Cerebellar cortex (tissue), 1 donor: ENCODE data around the gene BTC.
"Not testable (repeated sequence)": the region's sequence is repeated elsewhere in the genome, so short reads cannot be mapped to it uniquely, and the experiment has no call there.

Experiments used
- DNase-seq: peaks from one replicate; pipeline ENCODE4 v3.0.0-alpha.2; 2015; ENCODE audit warnings: low spot score

BTC gene, protein sequence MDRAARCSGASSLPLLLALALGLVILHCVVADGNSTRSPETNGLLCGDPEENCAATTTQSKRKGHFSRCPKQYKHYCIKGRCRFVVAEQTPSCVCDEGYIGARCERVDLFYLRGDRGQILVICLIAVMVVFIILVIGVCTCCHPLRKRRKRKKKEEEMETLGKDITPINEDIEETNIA

DNA sequence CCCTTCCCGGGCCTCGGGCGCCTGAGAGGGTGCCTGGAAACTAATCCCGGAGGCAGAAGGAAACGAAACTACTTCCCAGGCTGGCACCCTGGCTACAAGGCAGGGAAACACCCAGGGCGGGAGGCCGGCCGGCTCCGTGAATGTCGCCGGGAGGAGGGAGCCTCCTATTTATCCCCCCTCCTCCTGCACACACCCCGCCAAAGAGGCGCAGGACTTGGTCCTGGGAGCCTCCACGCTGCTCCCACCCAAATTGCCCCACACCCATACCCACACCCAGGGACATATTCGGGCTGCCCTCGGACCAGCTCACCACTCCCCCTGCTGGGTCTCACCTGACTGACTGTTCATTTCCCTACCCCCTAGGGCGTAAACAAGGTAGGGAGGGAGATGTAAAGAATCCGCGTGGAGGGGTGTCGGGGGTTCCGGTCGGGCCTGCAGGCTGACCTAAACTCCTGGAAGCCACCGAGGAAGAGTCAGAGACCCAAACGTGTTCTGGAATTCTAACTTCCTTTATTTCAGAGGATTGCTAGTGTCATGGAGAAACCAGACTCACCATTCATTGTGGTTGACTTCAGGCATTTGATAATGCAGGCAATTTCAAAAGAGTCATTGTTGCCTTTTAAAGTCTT, at the start of gene BTC:
BTC (minus strand) TSS at position 142 of the 629 bp plus-strand sequence. CDS start 198 bp downstream, outside the sequence.
- DNase-seq = no peak

DNA sequence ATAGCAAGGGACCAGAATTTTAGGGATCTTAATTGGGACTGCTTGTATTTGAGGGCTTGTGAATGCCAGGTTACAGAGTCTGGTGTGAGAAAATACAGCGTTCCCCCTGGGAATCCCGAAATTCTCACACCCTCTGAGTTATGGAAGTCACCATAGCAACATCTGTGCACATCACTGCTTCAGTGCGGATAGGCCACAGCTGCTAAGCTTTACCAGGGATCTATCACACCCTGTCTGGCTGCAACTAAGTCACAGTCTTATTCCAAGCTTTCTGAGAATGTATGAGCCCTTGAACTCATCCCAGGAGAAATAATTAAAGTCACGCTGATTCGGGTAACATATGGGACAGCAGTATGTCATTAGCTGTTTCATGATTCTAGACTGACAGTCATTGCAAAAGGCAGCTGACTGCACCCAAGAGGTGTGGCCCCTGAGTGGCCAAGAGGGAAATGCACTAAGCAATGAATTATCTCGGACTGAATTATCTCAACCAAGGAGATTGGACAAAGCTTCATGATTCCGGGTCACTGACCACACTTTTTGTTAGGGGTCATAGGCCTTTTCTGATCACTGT, 46.7 kb upstream of the BTC start:
- DNase-seq = no peak

DNA sequence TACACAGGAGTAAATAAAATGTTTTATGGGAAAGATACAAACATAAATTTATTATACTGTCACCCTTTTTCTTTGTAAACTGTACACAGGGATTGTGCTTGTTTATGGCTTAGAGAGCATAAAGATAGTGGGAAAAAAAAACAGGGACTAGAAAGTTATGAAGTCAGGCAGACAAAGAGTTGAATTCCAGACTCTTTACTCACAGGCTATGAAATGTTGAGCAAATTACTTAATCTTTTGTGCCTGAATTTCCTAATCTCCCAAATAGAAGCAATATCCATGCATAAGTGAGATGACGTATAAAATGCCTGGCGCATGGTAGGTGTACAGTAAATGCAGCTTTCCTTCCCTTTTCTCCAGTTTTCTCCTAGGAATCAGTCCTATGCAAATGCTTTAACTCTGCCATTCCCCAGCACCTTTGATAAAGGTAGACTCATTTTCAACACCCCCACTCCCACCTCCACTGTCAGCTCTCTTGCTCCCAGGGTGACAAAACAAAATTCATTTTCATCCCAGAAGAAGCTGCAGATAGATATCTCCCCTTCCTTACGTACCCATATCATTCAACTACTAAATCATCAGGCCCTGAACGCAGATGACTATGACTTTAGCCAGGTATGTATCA, 44.5 kb upstream of the BTC start:
- DNase-seq = no peak

DNA sequence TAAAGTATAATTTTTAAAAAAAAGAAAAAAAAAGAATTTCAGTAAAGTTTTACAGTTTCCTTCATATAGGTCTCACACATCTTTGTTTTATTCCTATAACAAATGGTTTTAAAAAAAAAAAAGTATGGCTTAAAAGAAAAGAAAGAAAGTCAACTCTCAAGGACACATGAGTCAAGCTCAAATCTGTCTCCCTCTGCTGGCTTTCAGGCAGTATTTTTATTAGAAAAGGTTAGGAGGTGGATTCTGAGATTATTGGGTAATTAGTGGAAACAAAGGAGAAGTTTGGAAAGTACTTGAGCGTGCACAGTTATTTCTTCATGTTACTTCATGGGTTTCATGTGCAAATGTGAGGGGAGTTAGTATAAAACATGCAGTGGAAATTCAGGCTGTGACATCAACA, 36.6 kb upstream of the BTC start:
- DNase-seq = no peak

DNA sequence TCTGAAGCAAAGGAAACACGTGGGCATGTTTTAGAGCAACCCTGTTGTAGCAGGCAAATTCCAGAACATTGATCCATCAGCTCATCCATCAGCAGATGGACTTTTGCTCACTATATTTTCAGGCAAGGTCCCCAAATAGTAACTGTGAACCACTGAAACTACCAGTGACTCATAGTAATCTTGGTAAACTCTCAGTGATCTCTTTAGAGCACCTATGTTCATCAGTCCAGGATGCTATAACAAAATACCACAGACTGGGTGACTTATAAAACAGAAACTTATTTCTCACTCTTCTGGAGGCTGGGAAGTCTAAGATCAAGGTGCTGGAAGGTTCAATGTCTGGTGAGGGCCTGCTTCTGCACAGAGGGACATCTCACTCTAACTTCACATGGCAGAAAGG, 28.9 kb upstream of the BTC start:
- DNase-seq = no peak

DNA sequence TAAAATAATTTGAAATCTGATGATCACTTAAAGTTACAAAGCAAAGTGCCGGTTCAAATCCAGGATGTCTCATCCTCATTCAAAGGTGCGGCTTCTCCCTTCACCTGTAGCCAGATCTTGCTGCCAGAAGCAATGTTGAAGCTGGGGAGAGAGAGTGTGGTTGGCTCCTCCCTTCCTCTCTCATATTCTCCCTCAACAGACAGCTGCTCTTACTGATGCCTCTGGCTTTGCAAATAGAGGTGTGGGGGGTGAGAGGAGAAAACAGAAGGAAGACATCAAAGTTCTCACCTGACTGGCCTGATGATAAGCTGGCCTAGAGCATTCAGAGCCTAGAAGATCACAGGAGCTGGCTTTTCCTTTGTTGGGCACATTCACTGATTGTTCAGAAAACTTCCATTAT, 28.3 kb upstream of the BTC start:
- no peak for DNase-seq

DNA sequence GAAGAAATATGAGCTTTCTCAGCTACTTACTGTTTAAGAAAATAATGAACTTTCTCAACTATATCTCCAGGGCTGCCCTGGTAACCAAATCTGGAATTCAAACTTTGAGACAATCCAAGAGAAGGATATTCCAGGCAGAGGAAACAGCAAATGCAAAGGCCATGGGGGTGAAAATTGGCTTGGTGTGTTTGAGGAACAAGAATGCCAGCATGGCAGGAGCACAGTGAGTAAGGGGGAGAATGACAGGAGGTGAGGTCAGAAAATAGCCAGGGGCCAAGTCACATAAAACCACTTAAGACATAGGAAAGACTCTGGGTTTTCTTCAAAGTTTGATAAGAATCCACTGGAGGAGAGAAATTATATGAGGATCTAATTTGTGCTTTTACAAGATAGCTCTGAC, 27.2 kb upstream of the BTC start:
- no peak for DNase-seq

DNA sequence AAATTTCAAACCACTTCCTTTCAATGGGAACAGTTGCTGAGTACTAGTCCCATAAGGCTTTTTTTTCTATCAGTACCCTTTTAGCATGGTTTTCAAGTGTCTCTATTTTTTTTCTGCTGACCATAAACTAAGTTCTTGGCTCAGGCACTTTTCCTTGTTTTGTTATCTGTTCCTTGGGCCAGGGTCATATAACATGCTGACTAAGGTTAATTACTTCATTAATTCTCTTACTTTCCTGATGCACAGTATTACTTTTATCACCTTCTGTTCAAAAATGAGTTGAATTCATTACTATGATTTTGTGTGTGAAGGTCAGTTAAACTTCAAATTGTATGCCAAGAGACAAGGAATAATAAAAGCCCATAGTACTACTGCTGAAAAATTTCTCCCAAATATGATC, 19.7 kb upstream of the BTC start:
- DNase-seq = no peak

DNA sequence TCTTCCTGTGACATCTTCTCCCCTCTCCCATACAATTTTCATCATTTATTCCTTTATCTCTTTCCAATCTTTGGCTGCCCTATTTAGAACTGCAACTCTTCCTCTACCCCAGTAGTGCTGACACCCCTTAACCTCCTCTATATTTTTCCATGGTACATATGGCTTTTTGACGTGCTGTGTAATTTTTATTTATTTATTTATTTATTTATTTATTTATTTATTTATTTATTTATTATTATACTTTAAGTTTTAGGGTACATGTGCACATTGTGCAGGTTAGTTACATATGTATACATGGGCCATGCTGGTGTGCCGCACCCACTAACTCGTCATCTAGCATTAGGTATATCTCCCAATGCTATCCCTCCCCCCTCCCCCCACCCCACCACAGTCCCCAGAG, 17.7 kb upstream of the BTC start:
- DNase-seq = not testable (repeated sequence)

DNA sequence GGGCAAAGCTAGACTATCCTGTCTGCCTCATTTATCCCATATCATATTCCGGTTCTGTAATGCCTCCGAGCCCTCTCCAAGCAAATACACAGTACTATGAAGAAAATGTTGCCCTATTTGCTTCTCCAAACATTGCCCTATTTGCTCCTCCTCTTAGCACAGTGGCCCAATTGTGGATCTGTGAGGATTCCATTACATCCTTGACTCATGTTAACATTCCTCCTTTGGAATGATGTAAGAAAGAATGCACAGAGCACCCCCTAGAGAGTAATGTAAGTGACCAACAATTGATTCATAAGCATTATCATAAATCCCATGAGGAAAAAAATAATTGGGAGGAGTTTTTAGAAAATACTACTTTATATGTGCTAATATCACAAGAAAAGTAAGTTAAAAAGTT, 11.3 kb upstream of the BTC start:
- DNase-seq = no peak

DNA sequence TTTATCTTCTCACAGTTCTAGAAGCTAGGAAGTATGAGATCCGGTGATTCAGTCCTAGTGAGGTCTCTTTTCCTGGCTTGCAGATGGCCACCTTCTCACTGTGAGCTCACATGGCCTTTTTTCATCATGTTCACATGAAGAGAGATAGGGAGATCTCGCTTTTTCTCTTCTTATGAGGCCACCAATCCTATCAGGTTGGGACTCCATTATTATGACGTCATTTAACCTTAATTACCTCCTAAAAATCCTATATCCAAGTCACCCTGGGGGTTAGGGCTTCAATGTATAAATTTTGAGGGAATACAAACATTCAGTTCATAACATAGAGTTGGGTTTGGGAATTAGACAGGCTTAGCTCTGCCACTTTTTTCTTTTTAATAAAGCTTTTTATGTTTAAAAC, 6.0 kb upstream of the BTC start:
- DNase-seq = no peak

DNA sequence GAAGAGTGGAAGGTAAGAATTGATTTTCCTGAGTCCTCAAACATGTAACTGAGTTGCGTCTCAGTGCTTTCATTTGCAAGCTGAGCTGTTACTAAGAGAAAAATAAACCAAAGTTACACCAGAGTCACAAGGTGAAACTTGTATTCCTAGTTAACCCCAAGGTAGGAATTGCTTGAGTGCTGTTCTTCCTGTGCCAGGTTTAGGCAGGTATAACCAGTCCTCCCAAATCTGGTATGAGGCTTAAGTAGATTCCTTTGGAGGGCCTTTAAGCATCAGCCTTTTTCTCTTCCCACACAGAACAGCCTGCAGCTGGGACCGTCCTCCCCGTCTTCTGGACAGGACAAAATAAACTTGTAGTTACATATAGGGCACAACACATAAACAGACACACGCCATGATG, 2.3 kb upstream of the BTC start:
- no peak for DNase-seq

DNA sequence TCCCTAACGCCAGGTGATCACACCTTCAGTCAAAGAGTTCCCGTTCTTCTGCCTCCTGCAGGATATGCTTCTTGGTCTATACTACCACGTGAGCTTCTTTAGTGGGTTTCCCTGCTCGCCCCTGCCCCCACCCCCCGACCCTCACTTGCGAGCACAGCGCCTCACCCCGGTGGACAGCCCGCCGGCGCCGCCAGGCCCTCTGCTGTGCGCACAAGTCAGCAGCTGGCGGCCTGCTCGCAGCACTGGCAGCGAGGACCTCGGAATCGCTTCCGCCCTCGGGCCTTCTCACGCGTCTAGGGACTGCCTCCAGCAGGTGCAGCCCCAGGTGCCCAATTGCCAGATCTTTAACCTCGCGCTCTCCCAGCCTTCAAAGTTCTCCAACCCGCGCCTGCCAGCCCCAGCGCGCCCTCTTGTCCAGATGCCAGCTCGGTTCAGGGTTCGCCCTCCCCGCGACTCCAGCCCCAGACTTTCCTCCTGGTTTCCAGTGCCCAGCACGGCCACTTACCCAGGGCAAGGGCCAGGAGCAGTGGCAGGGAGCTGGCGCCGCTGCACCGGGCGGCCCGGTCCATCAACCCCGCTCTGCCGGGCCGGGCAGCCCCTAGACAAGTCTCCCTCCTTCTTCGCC, 454 bp downstream of the BTC start:
- no peak for DNase-seq

DNA sequence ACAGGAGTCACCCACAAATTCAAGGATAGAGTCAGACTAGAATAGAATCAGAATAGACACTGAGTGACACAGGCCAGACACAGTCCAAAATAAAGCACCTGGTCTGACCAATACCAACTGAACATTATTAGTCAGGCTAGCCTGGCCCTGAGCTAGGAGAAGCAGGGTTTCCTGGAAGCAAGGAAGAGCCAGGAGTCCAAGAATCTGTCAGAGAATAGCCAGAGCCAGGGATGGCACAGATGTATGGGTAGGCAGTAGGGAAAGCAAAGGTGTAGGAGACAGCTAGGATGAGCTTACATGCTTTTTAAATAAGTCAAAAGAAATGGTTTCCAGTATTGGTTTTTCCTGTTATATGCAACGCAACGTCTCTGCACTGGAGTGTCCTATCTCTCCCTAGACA, 3.7 kb downstream of the BTC start:
- DNase-seq = no peak

DNA sequence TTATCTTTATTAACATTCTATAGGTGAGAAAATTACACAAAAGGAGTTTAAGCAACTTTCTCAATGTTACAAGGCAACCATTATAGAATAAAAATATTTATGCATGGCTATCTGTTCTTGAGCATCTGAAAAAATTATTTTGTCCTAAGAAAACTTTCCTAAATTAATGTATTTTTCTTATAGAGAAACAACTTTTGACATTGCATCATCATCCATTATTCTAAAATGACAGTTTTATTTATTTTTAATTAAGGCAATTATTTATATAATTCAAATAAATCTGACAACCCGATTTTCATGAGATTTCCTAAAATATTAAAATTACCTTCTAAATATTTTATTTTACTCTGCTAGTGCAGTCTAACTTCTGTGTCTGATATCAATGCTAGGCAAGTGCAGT, 4.8 kb downstream of the BTC start:
- DNase-seq = no peak

DNA sequence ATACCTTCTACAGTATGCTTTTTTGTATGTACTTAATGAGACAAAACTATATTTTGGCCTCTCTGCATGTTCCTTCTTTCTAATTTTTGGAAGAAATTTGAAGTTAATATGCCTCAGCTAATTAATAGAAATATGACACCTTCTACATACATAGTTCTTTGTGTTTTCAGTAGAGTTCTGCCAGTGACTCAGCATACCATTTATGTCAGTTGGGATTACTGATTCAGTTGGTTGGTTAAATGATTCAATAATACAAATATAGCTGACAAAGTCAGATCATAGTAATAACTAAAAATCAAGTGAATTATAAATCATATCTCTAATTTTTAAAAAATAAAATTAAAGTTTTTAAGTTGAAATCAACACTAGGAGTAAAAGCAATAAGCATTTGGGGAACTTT, 16.8 kb downstream of the BTC start:
- DNase-seq = no peak

DNA sequence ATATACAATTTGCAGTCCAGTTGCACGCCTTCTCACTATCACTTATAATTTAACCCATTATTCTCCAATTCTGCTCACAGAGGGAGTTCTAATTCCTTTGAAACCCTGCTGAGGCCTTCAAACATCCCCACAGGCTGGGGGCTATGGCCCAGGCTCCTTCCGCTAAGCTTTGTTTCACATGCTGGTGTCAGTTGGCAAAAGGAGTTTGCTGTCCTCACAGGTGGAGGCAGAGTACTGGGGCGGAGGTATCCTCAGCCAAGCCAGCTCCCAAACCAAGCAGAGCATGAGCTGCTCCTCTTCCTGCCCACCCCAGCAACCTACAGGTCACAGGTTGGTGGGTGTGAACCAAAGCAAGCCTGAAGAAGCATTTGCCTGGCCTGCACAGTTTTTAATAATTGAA, 21.5 kb downstream of the BTC start:
- no peak for DNase-seq

DNA sequence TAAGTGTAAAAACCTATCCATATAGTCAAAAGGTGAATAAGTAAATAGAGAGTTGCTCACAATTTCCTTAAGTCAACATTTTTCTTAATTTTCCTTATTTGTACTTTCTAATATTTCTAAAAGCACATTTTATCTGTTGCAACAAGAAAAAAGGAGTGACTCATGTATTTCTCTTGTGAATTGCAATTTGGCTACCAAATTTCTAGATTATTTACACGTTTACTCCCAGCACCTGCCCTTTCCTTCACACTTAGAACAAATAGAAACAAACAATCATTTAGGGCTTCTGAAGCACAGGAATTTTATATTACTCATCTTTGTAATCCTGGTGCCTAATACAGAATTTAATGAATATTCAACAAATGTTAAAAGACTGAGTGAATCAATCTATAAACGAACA, 22.2 kb downstream of the BTC start:
- DNase-seq = no peak

DNA sequence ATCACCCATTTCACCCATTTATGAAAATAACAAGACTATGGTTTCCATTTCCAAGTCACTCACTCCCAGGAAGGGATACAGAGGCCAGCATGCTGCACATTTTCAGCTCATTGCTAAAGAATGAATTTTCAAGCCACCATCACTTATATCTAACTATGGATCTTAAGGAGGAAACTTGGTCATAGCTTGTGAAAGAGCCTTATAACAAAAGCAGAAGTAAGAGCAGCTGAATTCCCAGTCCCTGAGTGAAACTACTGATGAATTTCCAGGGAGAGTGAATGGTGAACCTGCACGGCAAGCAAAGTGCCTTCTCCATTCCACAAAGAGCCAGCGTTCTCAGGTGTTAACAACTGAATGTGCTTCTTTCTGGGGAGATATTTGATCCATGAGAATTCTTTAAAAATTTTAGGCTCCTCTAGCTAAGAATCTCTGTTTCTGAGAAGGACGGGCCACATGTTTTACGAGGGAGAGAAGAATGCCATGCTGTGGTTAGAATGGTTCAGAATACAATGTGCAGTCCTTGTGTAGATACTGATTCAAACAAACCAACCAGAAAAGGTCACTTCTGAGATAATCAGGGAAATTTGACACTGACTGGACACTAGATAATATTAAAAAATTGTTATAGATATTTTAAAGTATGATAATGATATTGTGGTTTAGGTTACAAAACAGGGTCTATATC, 24.0 kb downstream of the BTC start:
- no peak for DNase-seq

DNA sequence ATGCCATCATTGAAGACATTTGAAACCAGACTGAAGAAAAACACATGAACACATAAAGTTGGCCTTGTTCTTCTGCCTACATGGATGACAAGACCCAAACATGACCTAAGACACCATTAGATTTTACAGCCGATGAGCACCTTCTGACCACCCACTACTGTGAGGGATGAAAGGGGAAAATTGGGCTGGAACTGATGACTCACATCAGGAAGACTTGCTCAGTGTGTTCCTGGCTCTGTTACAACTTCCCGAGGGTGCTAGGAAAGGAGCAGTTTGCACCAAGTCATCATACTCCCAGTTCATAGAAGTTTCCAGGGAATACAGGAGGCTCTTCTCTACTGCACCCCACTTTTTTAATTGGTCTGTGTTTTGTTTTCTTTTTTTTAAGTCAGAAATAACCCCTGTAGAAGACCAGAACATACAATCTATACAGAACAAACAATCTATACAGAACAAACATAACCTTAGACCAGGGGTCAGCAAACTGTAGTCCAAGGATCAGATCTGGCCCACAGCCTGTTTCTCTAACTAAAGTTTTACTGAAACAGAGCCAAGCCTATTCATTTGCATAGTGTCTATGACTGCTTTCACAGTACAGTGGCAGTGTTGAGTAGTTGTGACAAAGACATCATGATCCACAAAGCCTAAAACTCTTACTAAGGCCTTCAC, 25.3 kb downstream of the BTC start:
- DNase-seq = no peak

DNA sequence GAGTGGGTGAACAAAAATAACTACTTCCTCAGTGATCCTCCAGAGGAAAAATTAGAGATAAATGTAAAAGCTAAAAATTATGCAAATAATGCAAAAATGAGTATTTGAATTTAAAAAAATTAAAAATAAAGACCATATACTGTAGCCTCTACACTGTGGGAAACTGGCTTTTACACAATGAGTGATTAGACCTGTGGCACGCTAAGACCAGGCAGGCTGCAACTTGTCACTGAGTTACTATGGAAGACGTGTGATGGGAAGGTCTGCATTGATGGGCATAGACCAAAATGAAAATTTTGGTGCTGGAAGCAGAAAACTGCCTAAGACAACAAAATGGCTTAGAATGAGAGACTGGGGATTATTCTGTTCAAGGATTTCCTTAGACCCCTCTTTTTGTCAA, 30.2 kb downstream of the BTC start:
- DNase-seq = no peak

DNA sequence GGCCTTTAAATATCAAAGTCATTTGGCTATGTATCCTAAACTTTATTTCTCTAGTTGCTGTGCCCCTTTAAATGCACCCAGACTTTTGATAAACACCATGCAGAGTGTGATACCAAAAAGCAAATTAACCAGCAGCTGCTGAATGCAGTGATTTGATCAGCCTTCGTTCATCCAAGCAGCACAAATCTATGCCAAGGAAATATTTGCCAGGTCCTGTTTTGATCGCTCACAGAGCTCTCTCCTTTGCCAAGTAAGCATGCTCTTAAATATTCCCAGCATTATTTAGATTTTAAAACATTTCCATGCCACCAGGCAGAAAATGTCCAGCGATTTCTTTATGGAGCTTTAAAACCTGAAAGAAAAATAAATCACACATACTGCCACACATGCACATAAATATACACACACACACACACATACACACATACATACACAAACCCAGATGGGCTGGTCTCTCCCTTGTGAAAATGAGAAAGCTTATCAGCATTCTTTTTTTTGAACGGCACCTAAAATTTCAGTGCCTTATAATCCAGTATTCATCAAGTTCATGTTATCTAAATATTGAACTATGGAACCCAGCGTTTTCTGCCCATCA, 35.7 kb downstream of the BTC start:
- no peak for DNase-seq
